Panc1 (cell line): ENCODE measurements around the gene SLC7A5. TPM values are rescaled to one million over a fixed set of nuclear protein-coding genes. Genes with fewer than 3 reads are reported as not detected.
"Not testable (repeated sequence)": the region's sequence is repeated elsewhere in the genome, so short reads cannot be mapped to it uniquely, and the experiment has no call there.

ENCODE experiments used
- ATAC-seq: fragments of 200-7000 bp; cut with Tn5 transposase; 2 replicates; pipeline ENCODE4 v1.9.1; 2020; ENCODE audit warnings: mild to moderate bottlenecking, moderate library complexity
- BruUV-seq: library from RNA; stranded (reverse); fragments of 400-500 nt; replicated peaks from 2 replicates; lab custom pipeline; 2021; lab: Mats Ljungman, UMichigan
- CTCF ChIA-PET: fragments of 300-600 bp; sonication (Branson Sonifier 250); formaldehyde crosslinking; loops from one replicate; lab custom pipeline; 2022; ENCODE audit warnings: antibody characterized with exemption; lab: Charles Lee
- POLR2A ChIA-PET: fragments of 300-600 bp; sonication (Branson Sonifier 250); formaldehyde crosslinking; loops from one replicate; lab custom pipeline; 2022; ENCODE audit warnings: antibody characterized with exemption; lab: Charles Lee
- DNase-seq: peaks from one replicate; pipeline ENCODE4 v3.0.0-alpha.2; 2010; ENCODE audit warnings: low read depth, low spot score
- H3K27ac ChIP-seq: 2 replicates; pipeline ENCODE4 v1.5.1; 2011; ENCODE audit warnings: mild to moderate bottlenecking, low read length, inconsistent platforms
- H3K27me3 ChIP-seq: fragments of 200-500 bp; sonication (Bioruptor generic); 2 replicates; pipeline ENCODE4 v1.6.0; 2014; ENCODE audit warnings: low read length, inconsistent platforms; ENCODE audit not compliant: control insufficient read depth, insufficient read depth
- H3K36me3 ChIP-seq: fragments of 200-500 bp; sonication (Bioruptor generic); 2 replicates; pipeline ENCODE4 v1.5.1; 2014; ENCODE audit warnings: inconsistent platforms, mild to moderate bottlenecking, low read length, moderate library complexity; ENCODE audit not compliant: control insufficient read depth, insufficient read depth
- H3K4me1 ChIP-seq: 2 replicates; pipeline ENCODE4 v1.5.1; 2011; ENCODE audit warnings: inconsistent platforms, mild to moderate bottlenecking, low read length, moderate library complexity; ENCODE audit not compliant: control insufficient read depth, insufficient read depth
- H3K4me3 ChIP-seq, 2 experiments: 2 replicates each; pipeline ENCODE4 v1.5.1; 2011 to 2012; ENCODE audit warnings: low read depth in 2 of 2, low read length in 2 of 2, mild to moderate bottlenecking in 2 of 2, inconsistent platforms in 1 of 2, moderate library complexity in 1 of 2
- H3K9me3 ChIP-seq: fragments of 200-500 bp; sonication (Bioruptor generic); 2 replicates; pipeline ENCODE4 v1.5.1; 2014; ENCODE audit warnings: low read depth, mild to moderate bottlenecking, inconsistent platforms, low read length, moderate library complexity; ENCODE audit not compliant: control insufficient read depth, insufficient read depth
- CTCF ChIP-seq: fragments of 450-650 bp; IDR thresholded peaks from 2 replicates; pipeline ENCODE4 v1.5.1; 2017; ENCODE audit warnings: mild to moderate bottlenecking
- POLR2AphosphoS5 ChIP-seq: IDR thresholded peaks from 2 replicates; pipeline ENCODE4 v1.6.1; 2012; ENCODE audit warnings: mild to moderate bottlenecking, low read depth, low read length, moderate library complexity
- REST ChIP-seq, 2 experiments: IDR thresholded peaks; 2 replicates each; pipeline ENCODE4 v1.6.1; 2011 to 2012; ENCODE audit warnings: low read depth in 2 of 2, control low read depth in 1 of 2, low read length in 1 of 2, mild to moderate bottlenecking in 1 of 2, moderate library complexity in 1 of 2; ENCODE audit not compliant: insufficient read depth in 1 of 2
- SIN3A ChIP-seq: IDR thresholded peaks from 2 replicates; pipeline ENCODE4 v1.6.1; 2012; ENCODE audit warnings: low read depth, mild to moderate bottlenecking, low read length, moderate library complexity, borderline replicate concordance; ENCODE audit not compliant: insufficient read depth
- TCF7L2 ChIP-seq: IDR thresholded peaks from 2 replicates; pipeline ENCODE4 v1.6.1; 2011; ENCODE audit warnings: mild to moderate bottlenecking, low read depth, low read length, inconsistent platforms
- in situ Hi-C: cut with HindIII; loops from 2 replicates; pipeline ENCODE4 v1.10.0; 2016; ENCODE audit warnings: low sequenced_read_pairs, low pct_unique_long_range_greater_than_20kb
- intact Hi-C: fragments of 100-400 bp; cut with micrococcal nuclease; formaldehyde crosslinking; loops from one replicate; pipeline ENCODE4 v1.10.0; 2022; ENCODE audit not compliant: unreplicated experiment
- total RNA-seq: library from RNA; stranded (reverse); gene quantifications from one replicate; pipeline ENCODE4 v1.2.1, GENCODE V29; 2021; ENCODE audit not compliant: unreplicated experiment

Gene SLC7A5
- total RNA-seq, 1 experiment from 2014 or later, result 231 TPM

- no peak overlapping the region for H3K27ac ChIP-seq
- in situ Hi-C loops (no loop called here), intact Hi-C loops (no loop called here)
- H3K27me3 ChIP-seq, result no peaks in the 10 kb centered on the region
- ChIA-PET CTCF (interaction anchor here (1.7 kb wide), 1 partner anchor 50 kb away, joined by 8 read pairs; no protein-coding TSS in a partner anchor), POLR2A (no interaction called here)
- no TSS peak for BruUV-seq
- no peak overlapping the region for H3K4me3 ChIP-seq
- peaks cover 6% of the 10 kb centered on the region; the same call in 1 of the 2 replicates for H3K36me3 ChIP-seq
- H3K4me1 ChIP-seq, result peaks cover 27% of the 10 kb centered on the region
- ATAC-seq (no peak), DNase-seq (no peak)
- TF ChIP-seq SIN3A (no peak), REST (IDR thresholded peaks at IDR 0.05; ENCODE audit: insufficient read depth in 1 of 2, low read depth in 2 of 2, low read length in 1 of 2) (no peak), POLR2AphosphoS5 (no peak), CTCF (no peak), TCF7L2 (no peak)
- no peaks in the 10 kb centered on the region for H3K9me3 ChIP-seq
Observed at GRCh38 chr16:87828907-87829621, 40.2 kb downstream of the SLC7A5 start.

- ATAC-seq (peak; percentile 9), DNase-seq (no peak)
- Histone ChIP-seq H3K4me3 (no peak overlapping the region), H3K36me3 (peaks cover 6% of the 10 kb centered on the region; the same call in 1 of the 2 replicates), H3K27ac (peak overlapping the region; percentile 44; the same call in 1 of the 2 replicates), H3K27me3 (no peaks in the 10 kb centered on the region), H3K4me1 (peaks cover 27% of the 10 kb centered on the region), H3K9me3 (no peaks in the 10 kb centered on the region)
- intact Hi-C loops, result no loop called here
- in situ Hi-C loops, result no loop called here
- TF ChIP-seq SIN3A (no peak), REST (IDR thresholded peaks at IDR 0.05; ENCODE audit: insufficient read depth in 1 of 2, low read depth in 2 of 2, low read length in 1 of 2) (no peak), TCF7L2 (no peak), POLR2AphosphoS5 (no peak), CTCF (no peak)
- BruUV-seq, result no TSS peak
- CTCF ChIA-PET, result interaction anchor here (1.7 kb wide), 1 partner anchor 49 kb away, joined by 8 read pairs; no protein-coding TSS in a partner anchor
- POLR2A ChIA-PET, result interaction anchor here (0.6 kb wide), 1 partner anchor 38 kb away, joined by 3 read pairs; no protein-coding TSS in a partner anchor
Observed at GRCh38 chr16:87828071-87828906, 41.0 kb downstream of the SLC7A5 start.

- H3K27me3 ChIP-seq, H3K36me3 ChIP-seq, H3K4me3 ChIP-seq, ATAC-seq, DNase-seq, in situ Hi-C loops, BruUV-seq, intact Hi-C loops, H3K27ac ChIP-seq, H3K9me3 ChIP-seq: not testable (repeated sequence)
- ChIA-PET CTCF (interaction anchor here (0.7 kb wide), 1 partner anchor 60 kb away, joined by 3 read pairs; no protein-coding TSS in a partner anchor), POLR2A (interaction anchor here (0.6 kb wide), 1 partner anchor 38 kb away, joined by 3 read pairs; no protein-coding TSS in a partner anchor)
- peaks cover 27% of the 10 kb centered on the region for H3K4me1 ChIP-seq
Observed at GRCh38 chr16:87827588-87827915, 41.8 kb downstream of the SLC7A5 start.
